SK-N-SH (cell line): ENCODE results near the gene RASGRF1. TPM values are rescaled to one million over a fixed set of nuclear protein-coding genes. Genes with fewer than 3 reads are reported as not detected.

Experiments used
- CTCF ChIA-PET: fragments of 300-600, 350-600 bp; formaldehyde crosslinking; extraction: SDS; loops from one replicate; lab custom pipeline; 2021; lab: Yijun Ruan, JAX
- POLR2A ChIA-PET: fragments of 350-600 bp; sonication (Branson Sonifier 250); formaldehyde crosslinking; extraction: SDS; loops from one replicate; lab custom pipeline; 2020; ENCODE audit warnings: antibody characterized with exemption, inconsistent platforms; lab: Yijun Ruan, JAX
- DNase-seq: peaks from one replicate; pipeline ENCODE4 v3.0.0; 2012
- H2AFZ ChIP-seq: fragments of 200-600 bp; sonication (generic); 2 replicates; pipeline ENCODE4 v1.8.1; 2016; ENCODE audit warnings: antibody characterized with exemption, mild to moderate bottlenecking, low read depth
- H3F3A ChIP-seq: fragments of 200-600 bp; sonication (generic); replicated peaks from 2 replicates; pipeline ENCODE3; 2016; ENCODE audit warnings: antibody characterized with exemption, mild to moderate bottlenecking; ENCODE audit not compliant: insufficient read depth
- H3K27ac ChIP-seq, 2 experiments: fragments of 200-500 bp in 1 of 2; fragments of 200-600 bp in 1 of 2; sonication (Bioruptor generic) in 1 of 2; sonication (generic), shearing (Covaris generic) in 1 of 2; 2 replicates each; pipeline versions ENCODE4 v1.5.1 to v1.6.1; 2014 to 2016; ENCODE audit warnings: low read depth in 2 of 2, inconsistent platforms in 1 of 2, low read length in 1 of 2, mild to moderate bottlenecking in 1 of 2, mixed read lengths in 1 of 2
- H3K27me3 ChIP-seq: fragments of 200-600 bp; sonication (generic), shearing (Covaris generic); 2 replicates; pipeline ENCODE4 v1.6.1; 2016; ENCODE audit warnings: mixed run types; ENCODE audit not compliant: insufficient read depth
- H3K36me3 ChIP-seq, 2 experiments: fragments of 200-500 bp in 1 of 2; fragments of 200-600 bp in 1 of 2; sonication (Bioruptor generic) in 1 of 2; sonication (generic) in 1 of 2; replicated peaks in 1 of 2; 2 replicates each; pipeline versions ENCODE3 to v1.5.1; 2014 to 2016; ENCODE audit warnings: low read length in 1 of 2, mild to moderate bottlenecking in 1 of 2; ENCODE audit not compliant: insufficient read depth in 2 of 2, control insufficient read depth in 1 of 2
- H3K4me1 ChIP-seq, 2 experiments: fragments of 200-500 bp in 1 of 2; fragments of 200-600 bp in 1 of 2; sonication (Bioruptor generic) in 1 of 2; sonication (generic), shearing (Covaris generic) in 1 of 2; 2 replicates each; pipeline versions ENCODE4 v1.5.1 to v1.6.1; 2014 to 2016; ENCODE audit warnings: low read depth in 1 of 2, low read length in 1 of 2, mixed run types in 1 of 2; ENCODE audit not compliant: insufficient read depth in 2 of 2, control insufficient read depth in 1 of 2
- H3K4me2 ChIP-seq: fragments of 200-600 bp; sonication (generic), shearing (Covaris generic); 2 replicates; pipeline ENCODE4 v1.6.1; 2017; ENCODE audit warnings: mixed run types
- H3K4me3 ChIP-seq, 2 experiments: fragments of 200-500 bp in 1 of 2; fragments of 200-600 bp in 1 of 2; sonication (Bioruptor generic) in 1 of 2; sonication (generic), shearing (Covaris generic) in 1 of 2; 2 replicates each; pipeline versions ENCODE4 v1.5.1 to v1.8.1; 2014 to 2016; ENCODE audit warnings: low read depth in 2 of 2, inconsistent platforms in 1 of 2, low read length in 1 of 2, mild to moderate bottlenecking in 1 of 2, mixed read lengths in 1 of 2, moderate library complexity in 1 of 2
- H3K79me2 ChIP-seq: fragments of 200-600 bp; sonication (generic); 2 replicates; pipeline ENCODE4 v1.8.1; 2017; ENCODE audit warnings: mild to moderate bottlenecking; ENCODE audit not compliant: insufficient read depth
- H3K9ac ChIP-seq: fragments of 200-600 bp; sonication (generic); 2 replicates; pipeline ENCODE4 v1.6.1; 2017; ENCODE audit warnings: mixed run types
- H3K9me2 ChIP-seq: fragments of 200-600 bp; sonication (generic); 2 replicates; pipeline ENCODE4 v1.6.1; 2017; ENCODE audit warnings: mixed run types
- H3K9me3 ChIP-seq: fragments of 200-600 bp; sonication (generic); 2 replicates; pipeline ENCODE4 v1.6.1; 2017; ENCODE audit warnings: mixed run types, mild to moderate bottlenecking, moderate library complexity
- H4K20me1 ChIP-seq: fragments of 200-600 bp; sonication (generic); 2 replicates; pipeline ENCODE4 v1.6.1; 2017; ENCODE audit warnings: mild to moderate bottlenecking, mixed run types; ENCODE audit not compliant: insufficient read depth
- CHD2 ChIP-seq: fragments of 150-350 bp; IDR thresholded peaks from 2 replicates; pipeline ENCODE4 v1.6.1; 2018; ENCODE audit warnings: low read length; ENCODE audit not compliant: partially characterized antibody
- EP300 ChIP-seq, 2 experiments: IDR thresholded peaks; 2 replicates each; pipeline versions ENCODE4 v1.4.0 to v1.6.1; 2012; ENCODE audit warnings: borderline replicate concordance in 1 of 2, low read depth in 1 of 2, low read length in 1 of 2
- GABPA ChIP-seq: IDR thresholded peaks from 2 replicates; pipeline ENCODE4 v1.4.0; 2012; ENCODE audit warnings: low read depth, mild to moderate bottlenecking
- GATA2 ChIP-seq: sonication (generic); formaldehyde crosslinking; IDR thresholded peaks from 2 replicates; pipeline ENCODE4 v1.5.0; 2020; ENCODE audit warnings: mild to moderate bottlenecking, missing genetic modification reagents
- IRF3 ChIP-seq: fragments of 150-350 bp; IDR thresholded peaks from 2 replicates; pipeline ENCODE4 v1.6.1; 2016; ENCODE audit warnings: mild to moderate bottlenecking, low read depth, low read length
- MXI1 ChIP-seq: IDR thresholded peaks from 2 replicates; pipeline ENCODE4 v1.6.1; 2012; ENCODE audit warnings: mild to moderate bottlenecking, low read depth, low read length, improper control_type of control experiment
- NRF1 ChIP-seq: IDR thresholded peaks from 2 replicates; pipeline ENCODE4 v1.6.1; 2012; ENCODE audit warnings: low read depth, mild to moderate bottlenecking, low read length
- PBX3 ChIP-seq: IDR thresholded peaks from 2 replicates; pipeline ENCODE4; 2012
- RAD21 ChIP-seq: IDR thresholded peaks from 2 replicates; pipeline ENCODE4 v1.6.1; 2012; ENCODE audit warnings: mild to moderate bottlenecking, low read length
- RCOR1 ChIP-seq: fragments of 150-350 bp; IDR thresholded peaks from 2 replicates; pipeline ENCODE4 v1.6.1; 2017; ENCODE audit warnings: antibody characterized with exemption, low read length
- REST ChIP-seq: IDR thresholded peaks from 2 replicates; pipeline ENCODE4 v1.6.1; 2012; ENCODE audit warnings: mild to moderate bottlenecking, low read depth, low read length, moderate library complexity
- RXRA ChIP-seq: IDR thresholded peaks from 2 replicates; pipeline ENCODE4 v1.4.0; 2012; ENCODE audit warnings: low read depth, mild to moderate bottlenecking, borderline replicate concordance
- SIN3A ChIP-seq: IDR thresholded peaks from 2 replicates; pipeline ENCODE4 v1.6.1; 2012; ENCODE audit warnings: low read depth, mild to moderate bottlenecking, low read length, moderate library complexity, borderline replicate concordance
- SMC3 ChIP-seq: IDR thresholded peaks from 2 replicates; pipeline ENCODE4 v1.6.1; 2012; ENCODE audit warnings: low read depth, low read length, improper control_type of control experiment
- TAF1 ChIP-seq: IDR thresholded peaks from 2 replicates; pipeline ENCODE4 v1.6.1; 2012; ENCODE audit warnings: low read depth, mild to moderate bottlenecking, low read length, moderate library complexity, borderline replicate concordance
- TEAD4 ChIP-seq: IDR thresholded peaks from 2 replicates; pipeline ENCODE4 v1.4.0; 2012; ENCODE audit warnings: mild to moderate bottlenecking, borderline replicate concordance; ENCODE audit not compliant: insufficient read depth
- USF1 ChIP-seq: IDR thresholded peaks from 2 replicates; pipeline ENCODE4 v1.4.0; 2012; ENCODE audit warnings: low read depth, borderline replicate concordance
- YY1 ChIP-seq: IDR thresholded peaks from 2 replicates; pipeline ENCODE4 v1.4.0; 2012; ENCODE audit warnings: low read depth, mild to moderate bottlenecking
- WGBS: methylation state at CpG from one replicate; pipeline ENCODE4 v1.1.6; 2017; ENCODE audit warnings: low lambda C conversion rate; 5-methylcytosine and 5-hydroxymethylcytosine counted together
- polyA plus RNA-seq, 3 experiments: library from polyadenylated mRNA; depleted of rRNA; stranded (reverse); fragments of >200 nt; gene quantifications; 2 replicates each; pipeline ENCODE4 v1.2.3, GENCODE V29; 2012

The RASGRF1 gene
- polyA plus RNA-seq, 1 of the 3 experiments (the other 2 are of a cell fraction) = 0.10 TPM

GRCh38 chr15:78910271-78910670 lies 180.3 kb downstream of the RASGRF1 start:
- peaks cover 0 to 6% of the 10 kb centered on the region in 2 experiments; a peak in 2 of 4 replicates for H3K4me1 ChIP-seq
- no peaks in the 10 kb centered on the region for H3K27me3 ChIP-seq
- peaks cover 63% of the 10 kb centered on the region for H4K20me1 ChIP-seq
- H3K27ac ChIP-seq = no peak overlapping the region
- 83% methylated on average over 7 of the region's 7 CpGs for WGBS
- H3K79me2 ChIP-seq = peaks cover 64% of the 10 kb centered on the region; the same call in 1 of the 2 replicates
- CTCF ChIA-PET = interaction anchor here (0.6 to 5.4 kb wide), 28 partner anchors 10 to 285 kb away, joined by 3 to 79 read pairs (median 5); partner anchors contain the start of gene MORF4L1
- H3K9me2 ChIP-seq = no peaks in the 10 kb centered on the region
- no peak for DNase-seq
- peaks cover 25% of the 10 kb centered on the region for H3F3A ChIP-seq
- no peaks in the 10 kb centered on the region for H3K9me3 ChIP-seq
- TF ChIP-seq RAD21 (no peak), TAF1 (no peak), GABPA (no peak), YY1 (no peak), MXI1 (no peak), REST (no peak), IRF3 (no peak), SIN3A (no peak), NRF1 (no peak), SMC3 (no peak), USF1 (no peak), GATA2 (CRISPR knock-in tag) (no peak), RCOR1 (no peak), CHD2 (no peak), TEAD4 (no peak), PBX3 (no peak), RXRA (no peak), EP300 (IDR thresholded peaks at IDR 0.05; ENCODE audit: borderline replicate concordance in 1 of 2, low read depth in 1 of 2, low read length in 1 of 2) (no peak)
- TF ChIP-seq, all 33 proteins: peak for 0
- POLR2A ChIA-PET = no interaction called here
- Histone ChIP-seq H3K4me3 (no peak overlapping the region), H3K9ac (no peak overlapping the region), H2AFZ (no peak overlapping the region), H3K4me2 (no peak overlapping the region), H3K36me3 (peaks cover 65 to 66% of the 10 kb centered on the region in 2 experiments)

Other genes starting within 250 kb of the RASGRF1 start
- gene MORF4L1, start 217.9 kb downstream of the RASGRF1 start, polyA plus RNA-seq (2012; rRNA removed) = 163 and 174 TPM in 2 replicates
- 22.7 and 23.0 TPM in 2 replicates for gene CTSH, start 145.7 kb downstream of the RASGRF1 start, polyA plus RNA-seq (2012; rRNA removed)
- not detected in 2 replicates for gene ANKRD34C, start 191.9 kb upstream of the RASGRF1 start, polyA plus RNA-seq (2012; rRNA removed)
- 128 and 148 TPM in 2 replicates for gene TMED3, start 220.3 kb upstream of the RASGRF1 start, polyA plus RNA-seq (2012; rRNA removed)